Measurements from ENCODE around the gene LNPEP.

LNPEP gene

GRCh38 chr5:97004423-97005060, 68.7 kb downstream of the LNPEP start:
- DNase-seq, result no peak

- no peak for DNase-seq
Measured at GRCh38 chr5:97006454-97007060, 70.7 kb downstream of the LNPEP start.

GRCh38 chr5:97009212-97009898, 73.5 kb downstream of the LNPEP start:
- no peak for DNase-seq

GRCh38 chr5:97009921-97010320, 74.0 kb downstream of the LNPEP start:
- DNase-seq, result no peak

- no peak for DNase-seq
Measured at GRCh38 chr5:97010606-97011005, 74.7 kb downstream of the LNPEP start.

- DNase-seq, result no peak
Measured at GRCh38 chr5:97011567-97011966, 75.7 kb downstream of the LNPEP start.

GRCh38 chr5:97019435-97020117, 83.7 kb downstream of the LNPEP start:
- DNase-seq, result no peak

GRCh38 chr5:97021416-97021815, 85.5 kb downstream of the LNPEP start:
- DNase-seq, result no peak

GRCh38 chr5:97022898-97023297, 87.0 kb downstream of the LNPEP start:
- no peak for DNase-seq

GRCh38 chr5:97026721-97027120, 90.8 kb downstream of the LNPEP start:
- DNase-seq, result no peak

- no peak for DNase-seq
Measured at GRCh38 chr5:97037819-97038218, 101.9 kb downstream of the LNPEP start.

- no peak for DNase-seq
Measured at GRCh38 chr5:97041239-97041638, 105.4 kb downstream of the LNPEP start.

- DNase-seq, result no peak
Measured at GRCh38 chr5:97042996-97043395, 107.1 kb downstream of the LNPEP start.

GRCh38 chr5:97043511-97043910, 107.6 kb downstream of the LNPEP start:
- no peak for DNase-seq

GRCh38 chr5:97044052-97044451, 108.2 kb downstream of the LNPEP start:
- no peak for DNase-seq

GRCh38 chr5:97046270-97046982, 110.5 kb downstream of the LNPEP start:
- no peak for DNase-seq

GRCh38 chr5:97047076-97047475, 111.2 kb downstream of the LNPEP start:
- no peak for DNase-seq

GRCh38 chr5:97049175-97049574, 113.3 kb downstream of the LNPEP start:
- no peak for DNase-seq

- no peak for DNase-seq
Measured at GRCh38 chr5:97056263-97056662, 120.4 kb downstream of the LNPEP start.

- no peak for DNase-seq
Measured at GRCh38 chr5:97062046-97062445, 126.2 kb downstream of the LNPEP start.

- DNase-seq, result no peak
Measured at GRCh38 chr5:97063251-97063650, 127.4 kb downstream of the LNPEP start.

GRCh38 chr5:97065475-97065874, 129.6 kb downstream of the LNPEP start:
- DNase-seq, result no peak

GRCh38 chr5:97067296-97067850, 131.5 kb downstream of the LNPEP start:
- no peak for DNase-seq

All from NCI-H1417 treated with DMSO at 0.1 percent for 48 hours (cell line).